Measurements from ENCODE around the gene PIGS.
"Not testable (repeated sequence)": the region's sequence is repeated elsewhere in the genome, so short reads cannot be mapped to it uniquely, and the experiment has no call there.

PIGS gene

DNA sequence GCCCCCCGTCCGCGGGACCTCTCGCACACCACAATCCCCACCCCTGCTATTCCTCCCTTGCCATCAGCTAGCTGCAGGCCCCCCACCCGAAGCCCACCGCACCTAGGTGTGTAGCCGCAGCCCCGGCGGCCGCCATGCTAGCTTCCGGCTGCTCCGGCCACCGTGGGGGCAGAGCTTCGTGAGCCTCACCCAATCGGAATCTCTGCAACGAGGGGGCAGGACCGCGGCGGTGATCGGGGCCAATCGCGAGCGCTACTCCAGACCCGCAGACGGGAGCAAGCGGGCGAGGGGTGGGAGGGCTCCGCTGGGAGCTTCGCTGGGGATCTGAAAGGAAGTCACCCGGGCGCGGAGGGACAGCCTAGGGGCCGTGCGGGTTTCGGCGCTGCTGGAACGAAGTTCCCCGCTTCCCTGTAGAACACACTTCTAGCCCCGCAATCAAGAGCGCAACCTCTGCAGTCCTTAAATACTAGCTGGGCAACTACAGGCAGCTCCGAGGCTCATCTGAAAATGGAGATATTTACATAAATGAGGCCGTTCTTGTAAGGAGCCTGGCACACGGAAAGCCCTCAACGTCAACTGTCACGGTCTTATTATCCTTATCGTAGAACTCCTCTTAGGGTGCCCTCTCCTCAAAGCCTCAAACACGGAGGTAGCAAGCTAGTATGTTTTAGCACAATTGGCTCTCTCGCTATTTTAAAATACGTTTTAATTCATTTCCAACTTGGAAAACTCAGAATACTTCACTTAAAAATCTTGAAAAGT lies at the start of gene PIGS:
PIGS (minus strand) TSS at position 164 of the 762 bp plus-strand sequence; CDS start at position 136, 28 bp downstream.
- DNase-seq (ENCODE audit: low read depth in 2 of 2) = peak; percentile 59 to 61

DNA sequence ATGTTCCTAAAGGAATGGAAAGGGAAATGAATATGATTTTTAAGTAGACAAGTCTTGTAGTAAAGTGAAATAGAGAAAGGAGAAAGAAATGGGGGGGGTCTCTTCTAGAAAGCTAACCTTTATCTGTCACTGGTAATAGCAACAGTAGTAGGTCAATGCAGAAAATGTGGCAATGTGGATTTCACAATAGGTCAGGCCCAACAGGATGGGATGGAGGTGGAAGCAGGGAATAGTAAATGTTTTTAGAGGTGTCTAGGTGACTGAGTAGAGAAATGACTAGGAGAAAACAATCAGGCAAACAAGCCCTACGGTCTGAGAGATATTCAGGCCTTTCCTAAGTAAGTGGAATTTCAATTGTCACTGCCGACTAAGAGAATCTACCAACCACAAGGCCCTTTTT lies 48.7 kb upstream of the PIGS start:
- no peak for DNase-seq (ENCODE audit: low read depth in 2 of 2)

DNA sequence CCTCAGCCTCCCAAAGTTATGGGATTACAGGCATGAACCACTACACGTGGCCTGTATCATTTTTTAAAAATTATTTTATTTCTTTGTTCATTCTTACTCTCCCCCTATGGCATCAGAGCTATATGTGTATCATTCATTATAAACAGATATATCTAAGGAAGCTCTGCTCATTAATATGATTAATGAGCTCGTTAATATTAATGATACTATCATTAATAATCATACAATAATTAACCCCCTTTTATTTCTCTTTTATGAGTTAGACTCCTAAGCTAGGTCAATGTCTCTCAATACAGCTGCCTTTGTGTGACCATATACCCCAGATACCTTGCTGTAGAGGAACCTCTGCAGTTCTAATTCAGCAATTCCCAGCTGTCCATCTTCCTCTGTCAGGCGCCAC lies 47.1 kb upstream of the PIGS start:
- DNase-seq (ENCODE audit: low read depth in 2 of 2) = no peak

DNA sequence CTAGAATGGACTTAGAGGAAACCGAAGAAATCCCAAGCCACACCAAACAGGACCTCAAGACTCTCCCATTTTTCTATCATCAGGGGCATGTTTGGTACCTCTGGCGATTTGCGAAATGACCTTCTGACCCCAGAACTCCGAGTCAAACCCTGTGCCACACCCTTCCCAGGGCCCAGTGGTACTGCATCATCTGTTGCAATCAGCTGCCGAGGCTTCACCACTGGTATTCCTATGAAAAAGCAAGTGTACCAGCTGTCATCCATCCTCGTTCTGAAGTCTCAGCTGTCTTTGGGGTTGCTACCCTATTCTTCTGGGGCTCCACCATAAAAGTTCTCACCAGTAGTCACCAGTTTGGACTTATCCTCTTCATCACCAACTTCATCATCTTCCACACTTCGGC lies 45.0 kb upstream of the PIGS start:
- no peak for DNase-seq (ENCODE audit: low read depth in 2 of 2)

DNA sequence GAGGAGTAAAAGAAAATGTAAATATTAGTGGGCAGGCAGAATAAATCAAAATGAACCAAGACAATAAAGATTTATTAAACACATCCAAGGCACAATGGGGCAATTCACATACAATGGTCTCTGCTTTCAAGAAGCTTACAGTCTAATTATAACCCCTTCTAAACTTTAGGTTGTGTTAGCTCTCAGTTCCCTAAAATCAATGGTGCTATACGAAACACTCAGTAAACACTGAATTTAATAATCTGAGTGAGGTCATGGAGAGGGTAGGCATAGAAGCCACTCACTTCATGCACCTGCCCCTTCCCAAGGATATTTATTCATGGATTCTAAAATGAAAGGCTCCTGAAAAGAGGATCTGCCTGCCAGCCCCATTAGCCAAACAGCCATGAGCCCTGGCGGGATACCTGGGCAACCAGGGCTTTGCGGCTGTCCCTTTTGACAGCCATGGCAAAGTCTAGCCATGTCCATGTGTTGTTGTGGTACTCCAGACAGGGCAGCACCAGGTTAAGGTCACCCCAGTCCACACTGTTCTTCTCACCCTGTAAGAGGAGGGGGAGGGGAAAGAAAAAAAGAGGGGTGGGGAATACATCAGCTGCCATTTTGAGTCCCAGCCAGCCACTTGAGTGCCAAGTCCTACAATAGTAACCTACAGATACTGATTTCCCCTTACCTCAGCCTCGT lies 44.1 kb upstream of the PIGS start:
- no peak for DNase-seq (ENCODE audit: low read depth in 2 of 2)

DNA sequence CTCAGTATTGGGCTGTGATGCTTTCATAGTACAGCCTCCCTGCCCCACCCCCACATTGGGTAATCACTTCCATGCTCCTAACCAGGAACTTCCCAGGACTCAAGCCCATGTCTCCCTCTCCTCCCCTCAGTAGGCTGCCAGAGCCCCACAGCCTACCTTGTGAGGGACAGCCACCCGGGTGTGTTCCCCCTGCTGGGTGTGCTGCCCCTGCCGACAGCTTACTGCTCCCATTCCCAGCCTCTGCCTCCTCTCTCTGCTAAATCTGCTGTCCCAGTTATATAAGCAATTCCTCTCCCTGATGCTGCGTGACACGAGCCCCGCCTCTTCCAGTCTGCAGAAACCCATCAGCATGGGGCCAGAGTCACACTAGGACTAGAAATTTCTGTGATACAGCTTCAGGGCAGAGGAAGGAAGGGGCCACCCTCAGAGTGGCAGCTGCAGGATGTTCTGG lies 42.6 kb upstream of the PIGS start, which contains the start of gene RSKR:
RSKR (minus strand) TSS at position 255 of the 451 bp plus-strand sequence; CDS start at position 231, 24 bp downstream.
- no peak for DNase-seq (ENCODE audit: low read depth in 2 of 2)

DNA sequence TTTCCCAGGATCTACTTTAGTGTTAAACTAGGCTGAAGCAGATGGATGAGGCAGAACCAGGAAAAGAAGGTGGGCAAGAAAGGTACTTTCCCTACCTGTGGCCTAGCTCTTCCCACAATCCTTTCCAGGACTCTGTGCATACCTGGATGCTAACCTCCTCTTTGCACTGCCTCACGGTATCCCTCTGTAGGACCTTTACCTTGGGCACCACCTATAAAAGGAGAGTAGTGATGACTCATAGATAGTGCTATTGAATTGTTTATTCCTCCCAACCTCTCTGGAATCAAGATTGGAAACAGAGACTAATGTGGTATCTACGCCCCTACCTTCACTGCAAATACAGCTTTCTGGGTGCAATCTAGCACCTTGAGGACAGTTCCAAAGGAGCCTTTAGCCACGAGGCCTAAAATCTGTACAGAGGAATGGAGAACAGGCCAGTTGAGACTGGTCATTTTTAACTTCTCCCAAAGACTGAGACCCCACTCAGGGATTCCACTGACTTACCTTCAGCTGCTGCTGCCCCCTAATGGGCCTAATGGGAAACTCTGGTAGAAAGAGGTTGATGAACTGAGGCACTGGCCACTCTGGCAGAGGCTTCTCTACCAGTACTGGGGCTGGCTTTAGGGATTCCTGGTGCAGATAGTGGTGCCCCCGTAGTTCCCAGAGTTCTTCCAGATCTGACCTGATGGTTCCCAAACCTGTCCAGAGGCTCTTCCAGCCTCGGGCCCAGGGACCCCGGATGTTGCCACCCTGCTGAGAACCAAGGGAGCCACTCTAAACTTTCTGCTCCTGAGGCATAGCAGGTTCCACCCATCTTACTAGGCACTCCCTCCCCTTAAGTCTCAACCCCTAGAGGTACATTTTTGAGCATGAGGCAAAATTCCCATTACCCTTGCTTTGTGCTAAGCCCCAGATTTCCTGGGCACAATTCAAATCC lies 41.9 kb upstream of the PIGS start:
- DNase-seq (ENCODE audit: low read depth in 2 of 2) = no peak

DNA sequence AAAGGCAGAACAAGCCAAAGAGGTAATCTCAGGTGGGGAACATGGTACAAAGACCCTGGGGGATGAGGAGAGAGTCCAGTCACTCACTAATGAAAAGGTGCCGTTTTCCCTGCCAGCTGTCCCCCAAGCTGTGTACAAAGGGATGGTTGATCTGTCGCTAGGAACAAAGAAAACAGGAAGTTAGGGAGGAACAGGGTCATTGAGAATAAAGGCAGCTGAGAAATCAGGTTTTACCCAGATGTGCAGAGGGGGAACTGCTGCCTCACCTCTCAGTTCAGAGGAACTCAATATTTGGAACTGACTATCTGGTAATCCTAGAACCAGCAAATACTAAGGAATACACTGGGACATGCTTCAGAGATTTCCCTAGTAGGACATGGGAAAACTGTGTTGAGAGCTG lies 41.2 kb upstream of the PIGS start:
- DNase-seq (ENCODE audit: low read depth in 2 of 2) = no peak

DNA sequence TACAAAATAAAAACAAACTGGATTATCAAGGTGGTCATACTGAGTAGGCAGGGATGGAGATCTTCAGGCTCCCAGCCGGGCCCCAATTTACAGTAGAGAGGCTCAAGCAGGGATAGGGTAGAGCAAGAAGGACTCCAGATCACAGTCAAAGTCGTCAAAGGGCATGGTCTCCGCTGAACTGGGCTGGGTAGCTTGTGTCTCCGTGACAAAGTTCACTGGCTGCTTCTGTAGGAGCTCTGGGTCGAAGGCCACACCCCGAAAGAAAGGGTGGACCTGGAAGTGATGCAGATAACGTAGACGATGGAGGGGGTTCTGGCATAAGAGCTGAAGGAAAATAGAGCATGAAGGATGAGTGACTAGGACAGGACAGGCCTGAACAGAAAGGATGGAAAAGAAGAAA lies 39.1 kb upstream of the PIGS start:
- DNase-seq (ENCODE audit: low read depth in 2 of 2) = no peak

DNA sequence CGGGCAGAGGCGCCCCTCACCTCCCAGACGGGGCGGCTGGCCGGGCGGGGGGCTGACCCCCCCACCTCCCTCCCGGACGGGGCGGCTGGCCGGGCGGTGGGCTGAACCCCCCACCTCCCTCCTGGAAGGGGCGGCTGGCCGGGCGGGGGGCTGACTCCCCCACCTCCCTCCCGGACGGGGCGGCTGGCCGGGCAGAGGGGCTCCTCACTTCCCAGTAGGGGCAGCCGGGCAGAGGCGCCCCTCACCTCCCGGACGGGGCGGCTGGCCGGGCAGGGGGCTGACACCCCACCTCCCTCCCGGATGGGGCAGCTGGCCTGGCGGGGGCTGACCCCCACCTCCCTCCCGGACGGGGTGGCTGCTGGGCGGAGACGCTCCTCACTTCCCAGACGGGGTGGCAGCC lies 32.7 kb upstream of the PIGS start:
- not testable (repeated sequence) for DNase-seq (ENCODE audit: low read depth in 2 of 2)

DNA sequence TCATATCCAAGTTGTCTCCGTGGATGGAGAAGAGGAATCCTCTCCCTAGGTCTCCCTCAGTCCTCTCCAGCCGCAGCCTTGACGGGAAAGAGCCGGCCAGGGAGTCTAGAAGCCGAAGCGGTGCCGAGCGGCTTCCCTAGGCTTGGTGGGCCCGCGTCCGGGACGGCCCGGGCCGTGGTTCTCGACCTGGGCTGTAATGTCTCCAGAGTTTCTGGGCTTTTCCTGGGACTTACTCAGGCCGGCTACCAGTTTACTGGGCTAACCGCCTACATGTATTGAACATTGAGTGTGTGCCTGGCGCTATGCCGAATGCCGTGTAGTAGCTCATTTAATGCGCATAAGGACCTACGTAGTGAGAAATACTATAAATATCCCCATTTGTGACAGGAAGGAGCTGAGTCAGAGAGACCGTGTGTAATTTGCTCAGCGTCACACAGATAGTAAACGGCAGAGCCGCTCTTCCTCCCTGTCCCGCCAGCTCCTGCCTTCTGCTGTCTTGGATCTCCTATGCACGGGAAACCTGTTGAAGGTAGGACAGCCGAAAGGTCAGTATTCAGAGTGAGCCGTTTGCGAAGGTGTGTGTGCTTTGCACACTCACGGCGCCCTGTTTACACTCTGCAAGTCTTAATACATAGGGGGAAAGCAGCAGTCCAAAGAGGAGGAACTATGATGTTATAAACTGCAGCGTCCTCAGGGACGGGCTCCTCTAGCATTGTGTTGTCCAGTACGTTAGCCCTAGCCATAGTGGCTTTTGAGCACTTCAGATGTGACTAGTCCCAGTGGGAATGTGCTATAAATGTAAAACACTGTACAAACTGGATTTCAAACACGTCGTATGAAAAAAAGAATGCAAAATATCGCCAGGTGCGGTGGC lies 28.2 kb upstream of the PIGS start:
- peak; percentile 57 to 62 for DNase-seq (ENCODE audit: low read depth in 2 of 2)

DNA sequence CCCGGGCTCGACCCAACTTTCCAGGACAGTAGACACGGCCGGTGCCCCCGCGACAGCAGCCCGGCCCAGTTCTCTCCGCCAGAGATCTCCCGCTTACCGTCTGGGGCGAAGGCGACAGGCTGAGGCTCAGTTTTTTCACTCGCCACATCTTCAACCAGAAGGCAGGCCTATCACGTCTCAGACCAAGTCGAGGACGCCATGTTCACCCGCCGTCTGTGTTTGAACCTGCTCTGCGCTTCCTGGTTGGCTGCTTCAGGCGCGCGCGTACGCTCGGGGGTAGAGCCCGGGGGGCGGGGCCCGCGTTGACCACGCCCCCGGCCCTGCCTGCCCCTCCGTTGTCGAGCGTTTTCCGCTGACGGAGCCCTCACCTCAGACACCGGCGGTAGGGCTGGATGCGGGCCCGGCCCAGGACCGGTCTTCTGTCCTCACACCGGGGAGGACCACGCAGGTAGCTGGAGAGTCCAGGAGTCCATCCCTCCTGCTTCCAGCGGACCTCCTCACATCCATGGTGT lies 27.5 kb upstream of the PIGS start, which contains the start of gene SPAG5:
SPAG5 (minus strand) TSS at position 227 of the 512 bp plus-strand sequence; CDS start at position 148, 79 bp downstream.
- peak; percentile 65 to 67 for DNase-seq (ENCODE audit: low read depth in 2 of 2)

DNA sequence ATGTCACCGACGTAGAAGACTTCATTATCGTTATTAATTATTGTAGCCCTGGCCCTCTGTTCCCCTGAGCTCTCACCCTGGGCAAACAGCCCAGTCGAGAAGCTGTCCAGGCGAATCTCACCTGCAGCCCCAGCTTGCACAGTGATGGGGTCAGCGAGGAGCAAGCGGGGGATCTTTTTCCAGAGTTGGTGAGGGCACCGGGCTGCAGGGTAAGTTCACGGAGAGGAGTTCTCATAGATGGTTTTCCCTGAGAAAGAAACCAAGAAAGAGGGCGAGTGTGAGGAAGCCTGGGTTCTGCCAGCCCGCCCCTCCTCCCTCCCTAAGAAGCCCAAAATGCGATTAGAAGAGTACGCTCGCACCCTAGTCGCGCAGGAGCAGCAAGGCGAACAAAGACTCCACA lies 27.1 kb upstream of the PIGS start:
- no peak for DNase-seq (ENCODE audit: low read depth in 2 of 2)

DNA sequence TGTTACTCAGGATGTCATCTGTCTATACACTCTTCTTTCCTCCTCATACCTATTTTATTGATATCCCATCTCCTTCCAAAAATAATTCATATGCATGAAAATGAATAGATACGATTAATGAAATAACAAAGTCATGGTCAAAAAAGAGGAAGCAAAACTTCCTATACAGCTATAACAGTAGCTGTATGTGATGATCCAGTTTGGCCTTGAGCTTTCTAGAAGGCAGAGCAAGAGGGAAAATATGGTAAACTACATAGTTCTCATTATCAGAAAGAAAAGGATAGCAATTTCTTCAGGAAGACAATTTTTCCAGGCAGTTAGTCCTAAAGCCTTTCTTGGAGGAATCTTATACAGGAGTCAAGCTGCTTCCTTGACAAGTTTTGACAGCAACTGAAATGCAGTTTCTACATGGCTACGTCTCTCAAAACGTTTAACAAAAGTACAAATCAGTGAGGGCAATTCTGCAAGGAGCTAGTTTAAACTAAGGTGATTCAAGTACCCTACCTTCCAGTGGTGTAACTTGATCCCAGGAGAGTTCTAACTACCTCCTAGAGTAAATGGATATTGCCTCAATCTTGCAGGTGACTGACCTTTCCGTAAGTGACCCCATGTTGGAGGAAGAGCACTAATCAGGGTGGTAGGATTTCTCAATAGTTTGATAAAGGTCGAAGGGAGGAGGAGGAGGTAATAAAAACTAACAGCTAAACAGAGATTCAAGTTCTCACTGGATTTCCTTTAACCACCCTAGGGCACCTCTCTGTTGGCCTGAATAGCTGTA lies 26.5 kb upstream of the PIGS start:
- DNase-seq (ENCODE audit: low read depth in 2 of 2) = no peak

DNA sequence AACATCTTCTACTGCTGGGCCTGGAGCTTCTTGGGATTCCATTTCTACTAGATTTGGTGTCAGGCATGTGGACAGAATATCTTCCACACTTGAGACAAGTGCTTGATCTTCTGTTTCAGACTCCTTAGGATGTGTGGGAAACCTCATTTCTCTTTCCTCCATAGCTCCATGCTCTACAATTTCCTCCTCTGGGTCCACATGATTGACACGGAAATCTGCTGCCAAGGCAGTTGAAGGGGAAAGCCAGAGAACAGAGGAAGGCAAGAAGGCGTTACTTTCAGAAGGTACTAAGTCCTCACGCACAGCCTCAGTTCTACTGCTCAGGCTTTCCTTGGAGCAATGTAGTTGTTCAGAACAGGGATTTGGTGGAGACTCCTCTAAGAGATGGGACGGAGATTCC lies 20.9 kb upstream of the PIGS start:
- DNase-seq (ENCODE audit: low read depth in 2 of 2) = no peak

DNA sequence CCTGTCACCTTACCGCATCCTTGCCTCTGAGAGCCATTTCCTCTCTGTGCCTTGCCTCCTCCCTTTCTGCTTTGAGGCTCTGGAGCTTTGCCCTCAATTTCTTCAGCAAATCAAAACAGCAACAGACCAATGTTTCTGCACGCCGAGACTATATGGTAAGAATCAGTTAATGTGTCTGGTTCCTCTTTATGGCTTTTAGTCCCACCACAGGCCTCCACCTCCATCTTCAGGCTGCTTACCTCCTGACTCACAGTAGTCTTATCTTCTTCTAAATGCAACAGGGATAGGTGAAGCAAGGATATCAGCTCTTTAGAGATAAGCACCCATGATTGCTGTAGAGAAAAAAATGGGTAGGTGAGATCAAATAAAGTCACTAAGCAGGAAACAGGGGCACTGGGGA lies 14.5 kb upstream of the PIGS start:
- no peak for DNase-seq (ENCODE audit: low read depth in 2 of 2)

DNA sequence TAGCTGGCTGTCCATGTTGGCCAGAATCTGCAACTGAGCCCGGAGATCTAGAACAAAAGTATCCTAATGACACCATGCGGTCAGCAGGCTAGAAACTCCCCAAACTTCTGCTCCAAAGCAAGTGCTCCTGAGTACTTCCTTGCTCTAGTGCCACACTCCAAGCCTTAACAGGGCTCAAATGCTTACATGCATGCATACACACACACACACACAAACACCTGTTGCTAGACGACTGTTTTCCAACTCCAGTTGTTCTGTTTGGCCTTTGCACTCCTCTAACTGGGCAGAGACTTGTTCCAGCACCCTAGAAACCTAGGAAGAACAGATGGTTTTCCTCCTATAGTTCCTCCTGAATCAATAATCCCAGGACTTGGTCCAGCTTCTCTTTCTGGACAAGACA lies 13.1 kb upstream of the PIGS start:
- DNase-seq (ENCODE audit: low read depth in 2 of 2) = no peak

DNA sequence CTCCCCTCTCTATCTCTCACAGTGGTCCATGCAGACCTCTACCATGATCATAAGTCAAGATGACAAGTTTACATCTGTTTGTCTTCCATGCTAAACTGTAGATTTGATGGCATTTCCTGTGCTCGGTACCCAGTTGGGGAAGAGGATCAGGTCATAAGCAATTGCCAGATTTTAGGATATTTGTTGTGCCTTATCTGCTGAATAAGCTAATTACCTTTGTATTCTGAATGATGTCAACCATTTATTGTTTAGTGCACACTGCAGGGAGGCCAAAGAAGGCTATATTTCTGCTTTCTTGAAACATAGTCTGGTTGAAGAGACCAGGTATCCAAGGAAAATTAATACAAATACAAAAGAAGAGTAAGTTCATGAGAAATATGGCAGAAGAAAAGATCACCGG lies 11.2 kb upstream of the PIGS start:
- DNase-seq (ENCODE audit: low read depth in 2 of 2) = no peak

DNA sequence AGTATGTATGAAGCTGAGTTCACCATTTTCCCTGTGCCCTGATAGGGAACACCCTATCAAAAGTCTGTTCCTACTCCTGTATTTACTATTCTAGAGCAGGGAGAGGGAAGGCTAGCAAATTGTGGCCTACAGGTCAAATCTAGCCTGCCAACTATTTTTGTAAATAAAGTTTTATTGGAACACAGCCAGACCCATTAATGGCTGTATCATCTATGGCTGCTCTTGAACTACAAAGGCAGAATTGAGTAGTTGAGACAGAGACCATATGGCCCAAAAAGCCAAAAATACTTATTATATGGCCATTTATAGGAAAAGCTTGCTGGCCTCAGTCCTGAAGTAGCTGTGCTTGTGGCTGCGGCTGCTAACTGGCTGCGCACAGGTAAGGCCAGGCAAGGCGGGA lies 9.6 kb upstream of the PIGS start:
- no peak for DNase-seq (ENCODE audit: low read depth in 2 of 2)

DNA sequence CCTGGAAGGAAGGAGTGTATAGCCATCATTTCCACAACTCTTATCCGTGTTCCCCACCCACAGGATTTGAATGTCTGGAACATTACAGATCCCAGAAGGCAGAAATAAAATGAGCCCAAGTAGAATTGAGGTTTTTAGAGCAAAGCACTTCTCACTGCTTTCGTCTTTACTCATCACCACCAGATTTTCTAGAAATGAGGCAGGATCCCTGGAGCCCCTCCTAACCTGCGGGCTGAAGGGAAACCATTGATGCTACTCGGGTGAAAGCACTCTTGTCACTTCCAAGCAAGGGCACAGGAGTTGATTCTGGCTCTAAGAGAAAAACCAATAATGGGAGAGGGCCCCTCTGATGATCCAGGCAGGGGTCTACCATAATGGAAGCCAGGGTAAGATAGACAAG lies 8.2 kb upstream of the PIGS start:
- DNase-seq (ENCODE audit: low read depth in 2 of 2) = no peak
